Sigmoid colon (tissue), 7 donors: ENCODE results near the gene MLIP. TPM values are rescaled to one million over a fixed set of nuclear protein-coding genes. Genes with fewer than 3 reads are reported as not detected.

Experiments used
- DNase-seq: peaks from one replicate; pipeline ENCODE4 v3.0.0-alpha.2; 2019
- H3K27ac ChIP-seq, 4 donors: fragments of 200-600 bp; sonication (generic); one replicate each; pipeline ENCODE4 v1.5.1; 2016 to 2019; ENCODE audit warnings: mild to moderate bottlenecking in 1 of 4
- H3K27me3 ChIP-seq, 3 donors: fragments of 200-600 bp; sonication (generic); one replicate each; pipeline ENCODE4 v1.5.1; 2019; ENCODE audit warnings: mild to moderate bottlenecking in 1 of 3
- H3K36me3 ChIP-seq, 4 donors: fragments of 200-600 bp; sonication (generic); one replicate each; pipeline ENCODE4 v1.5.1; 2016 to 2019
- H3K4me1 ChIP-seq, 4 donors: fragments of 200-600 bp; sonication (generic); one replicate each; pipeline ENCODE4 v1.5.1; 2017 to 2019
- H3K4me3 ChIP-seq, 4 donors: fragments of 200-600 bp; sonication (generic); one replicate each; pipeline ENCODE4 v1.5.1; 2017 to 2019; ENCODE audit warnings: mild to moderate bottlenecking in 2 of 4, moderate library complexity in 1 of 4
- H3K9me3 ChIP-seq, 4 donors: fragments of 200-600 bp in 3 of 4; sonication (generic) in 3 of 4; one replicate each; pipeline versions ENCODE4 v1.5.1 to v1.6.1; 2013 to 2019
- CTCF ChIP-seq, 4 experiments: fragments of 450-650 bp in 3 of 4; fragments of 200-600 bp in 1 of 4; IDR thresholded peaks; one replicate each; pipeline ENCODE4 v1.5.1; 2016 to 2019; ENCODE audit warnings: antibody characterized with exemption in 4 of 4, mild to moderate bottlenecking in 3 of 4, moderate library complexity in 2 of 4
- EP300 ChIP-seq, 4 donors: sonication (generic); formaldehyde crosslinking; IDR thresholded peaks; one replicate each; pipeline ENCODE4 v1.6.1; 2017; ENCODE audit warnings: antibody characterized with exemption in 4 of 4
- POLR2A ChIP-seq, 2 donors: fragments of 450-650 bp; IDR thresholded peaks; one replicate each; pipeline ENCODE4 v1.6.1; 2016; ENCODE audit warnings: antibody characterized with exemption in 2 of 2, mild to moderate bottlenecking in 2 of 2, moderate library complexity in 2 of 2
- POLR2AphosphoS5 ChIP-seq, 4 donors: sonication (generic); formaldehyde crosslinking; IDR thresholded peaks; one replicate each; pipeline ENCODE4 v1.6.1; 2017; ENCODE audit warnings: antibody characterized with exemption in 4 of 4
- WGBS, 2 donors: extraction: QIAGEN DNeasy Blood & Tissue Kit; methylation state at CpG; one replicate each; pipeline ENCODE4 v1.1.7; 2013; 5-methylcytosine and 5-hydroxymethylcytosine counted together
- intact Hi-C: fragments of 100-400 bp; cut with DNase I; formaldehyde crosslinking; loops from one replicate; pipeline ENCODE4 v1.15.1; 2023
- polyA plus RNA-seq, 3 donors: library from polyadenylated mRNA; stranded (reverse); fragments of 200-250 nt; gene quantifications; one replicate each; pipeline ENCODE4 v1.2.3, GENCODE V29; 2013
- total RNA-seq, 4 donors: library from RNA; depleted of rRNA; stranded (reverse); fragments of >200 nt; gene quantifications; one replicate each; pipeline ENCODE4 v1.1.0, GENCODE V29; 2016
- donor health status: healthy with polysubstance abuse.
- donor health status: Bipolar disorder and iron deficiency.
- donor health status: healthy.

MLIP gene
- total and polyA plus RNA-seq, 7 donors, result 0.31 to 2.8 (median 1.2) TPM; not detected in 2

GRCh38 chr6:54109586-54109985 lies 1.7 kb upstream of the MLIP start:
- no peak for TF ChIP-seq EP300 (IDR thresholded peaks at IDR 0.05)
- no peaks in the 10 kb centered on the region for H3K9me3 ChIP-seq
- 90 to 93% methylated on average over 3 of the region's 3 CpGs for WGBS, 2 donors
- no peak overlapping the region for H3K4me3 ChIP-seq
- intact Hi-C loops, result no loop called here
- H3K27me3 ChIP-seq, result no peaks in the 10 kb centered on the region
- no peak for DNase-seq
- no peak overlapping the region for H3K27ac ChIP-seq
- H3K4me1 ChIP-seq, result no peaks in the 10 kb centered on the region
- no peaks in the 10 kb centered on the region for H3K36me3 ChIP-seq

- WGBS, 2 donors, result 86 to 96% methylated on average over 1 of the region's 1 CpG
- TF ChIP-seq POLR2AphosphoS5 (IDR thresholded peaks at IDR 0.05), result no peak
- TF ChIP-seq EP300 (IDR thresholded peaks at IDR 0.05), result no peak
- TF ChIP-seq CTCF (IDR thresholded peaks at IDR 0.05), result no peak
- no peak for TF ChIP-seq POLR2A (IDR thresholded peaks at IDR 0.05)
- H3K27ac ChIP-seq, result no peak overlapping the region
- no peaks in the 10 kb centered on the region for H3K4me1 ChIP-seq
- no peak overlapping the region for H3K4me3 ChIP-seq
- H3K36me3 ChIP-seq, result no peaks in the 10 kb centered on the region
- no peaks in the 10 kb centered on the region for H3K27me3 ChIP-seq
- intact Hi-C loops, result no loop called here
- peaks cover 0 to 4% (median 0%) of the 10 kb centered on the region in 4 donors for H3K9me3 ChIP-seq
- no peak for DNase-seq
Measured at GRCh38 chr6:54112151-54112650, 958 bp downstream of the MLIP start.

GRCh38 chr6:54114991-54115390 lies 3.7 kb downstream of the MLIP start:
- H3K4me1 ChIP-seq, result no peaks in the 10 kb centered on the region
- TF ChIP-seq POLR2A (IDR thresholded peaks at IDR 0.05) (no peak), EP300 (IDR thresholded peaks at IDR 0.05) (no peak), POLR2AphosphoS5 (IDR thresholded peaks at IDR 0.05) (no peak), CTCF (IDR thresholded peaks at IDR 0.05) (no peak)
- no peak overlapping the region for H3K27ac ChIP-seq
- H3K4me3 ChIP-seq, result no peak overlapping the region
- DNase-seq, result no peak
- whole genome bisulfite sequencing, 2 donors, result 88 to 94% methylated on average over 1 of the region's 1 CpG
- H3K27me3 ChIP-seq, result no peaks in the 10 kb centered on the region
- H3K9me3 ChIP-seq, result peaks cover 0 to 4% (median 0%) of the 10 kb centered on the region in 4 donors
- intact Hi-C loops, result no loop called here
- no peaks in the 10 kb centered on the region for H3K36me3 ChIP-seq

GRCh38 chr6:54115966-54116365 lies 4.7 kb downstream of the MLIP start:
- Histone ChIP-seq H3K4me3 (no peak overlapping the region), H3K36me3 (no peaks in the 10 kb centered on the region), H3K4me1 (no peaks in the 10 kb centered on the region), H3K27ac (no peak overlapping the region), H3K9me3 (peaks cover 0 to 4% (median 0%) of the 10 kb centered on the region in 4 donors), H3K27me3 (no peaks in the 10 kb centered on the region)
- intact Hi-C loops, result no loop called here
- DNase-seq, result no peak
- no peak for TF ChIP-seq POLR2AphosphoS5 (IDR thresholded peaks at IDR 0.05)
- TF ChIP-seq CTCF (IDR thresholded peaks at IDR 0.05), result no peak
- TF ChIP-seq EP300 (IDR thresholded peaks at IDR 0.05), result no peak
- TF ChIP-seq POLR2A (IDR thresholded peaks at IDR 0.05), result no peak
- WGBS, 2 donors, result 78 to 90% methylated on average over 1 of the region's 1 CpG

GRCh38 chr6:54118117-54118516 lies 6.9 kb downstream of the MLIP start:
- Histone ChIP-seq H3K4me1 (no peaks in the 10 kb centered on the region), H3K4me3 (no peak overlapping the region), H3K27ac (no peak overlapping the region), H3K9me3 (peaks cover 0 to 4% (median 0%) of the 10 kb centered on the region in 4 donors), H3K36me3 (no peaks in the 10 kb centered on the region), H3K27me3 (no peaks in the 10 kb centered on the region)
- 94 to 98% methylated on average over 2 of the region's 2 CpGs for WGBS, 2 donors
- no peak for DNase-seq
- no peak for TF ChIP-seq POLR2AphosphoS5 (IDR thresholded peaks at IDR 0.05)
- TF ChIP-seq POLR2A (IDR thresholded peaks at IDR 0.05), result no peak
- TF ChIP-seq CTCF (IDR thresholded peaks at IDR 0.05), result no peak
- TF ChIP-seq EP300 (IDR thresholded peaks at IDR 0.05), result no peak
- intact Hi-C loops, result no loop called here
